Right lobe of liver (tissue), 6 donors: Measurements from ENCODE around the gene ARL3. TPM values are rescaled to one million over a fixed set of nuclear protein-coding genes. Genes with fewer than 3 reads are reported as not detected.

Source experiments
- ATAC-seq, 4 donors: fragments of 200-7000 bp; cut with Tn5 transposase; one replicate each; pipeline ENCODE4 v1.9.1; 2020; ENCODE audit warnings: mild to moderate bottlenecking in 4 of 4, moderate library complexity in 4 of 4
- DNase-seq, 3 donors: peaks; one replicate each; pipeline ENCODE4 v3.0.0-alpha.2; 2020
- H3K27ac ChIP-seq, 3 donors: fragments of 200-600 bp; one replicate each; pipeline ENCODE4 v1.8.0; 2022
- H3K27me3 ChIP-seq, 2 donors: fragments of 200-600 bp; one replicate each; pipeline ENCODE4 v1.8.0; 2022
- H3K36me3 ChIP-seq, 4 donors: fragments of 200-600 bp; sonication (generic) in 1 of 4; one replicate each; pipeline versions ENCODE4 v1.5.1 to v1.8.0; 2017 to 2022; ENCODE audit warnings: control low read depth in 1 of 4
- H3K4me1 ChIP-seq, 4 donors: fragments of 200-600 bp; sonication (generic) in 1 of 4; one replicate each; pipeline versions ENCODE4 v1.5.1 to v1.8.0; 2017 to 2022; ENCODE audit warnings: control low read depth in 1 of 4
- H3K4me3 ChIP-seq, 3 donors: fragments of 200-600 bp; one replicate each; pipeline ENCODE4 v1.8.0; 2022
- H3K9me3 ChIP-seq, 4 donors: fragments of 200-600 bp; sonication (generic) in 1 of 4; one replicate each; pipeline versions ENCODE4 v1.5.1 to v1.8.0; 2017 to 2022; ENCODE audit warnings: control low read depth in 1 of 4
- CTCF ChIP-seq, 4 donors: fragments of 200-600 bp in 3 of 4; fragments of 450-650 bp in 1 of 4; IDR thresholded peaks; one replicate each; pipeline versions ENCODE4 v1.5.1 to v1.8.0; 2016 to 2022; ENCODE audit warnings: antibody characterized with exemption in 4 of 4, mild to moderate bottlenecking in 2 of 4
- POLR2A ChIP-seq: fragments of 450-650 bp; IDR thresholded peaks from one replicate; pipeline ENCODE4 v1.6.1; 2017; ENCODE audit warnings: antibody characterized with exemption, mild to moderate bottlenecking
- WGBS: methylation state at CpG from one replicate; pipeline ENCODE4 v1.1.6; 2018; ENCODE audit warnings: low coverage, low lambda C conversion rate; ENCODE audit not compliant: insufficient coverage; ENCODE audit errors: missing lambda C conversion rate; 5-methylcytosine and 5-hydroxymethylcytosine counted together
- intact Hi-C, 2 donors: fragments of 100-400 bp; cut with DNase I; formaldehyde crosslinking; loops; one replicate each; pipeline versions ENCODE4 v1.11.2 to v1.14.1; 2022
- total RNA-seq, 6 experiments: library from RNA; depleted of rRNA in 2 of 6; stranded (reverse); fragments of >200 nt in 2 of 6; fragmentation: NEBNext Ultra II Directional in 3 of 6; extraction: Animal tissue kit (Norgen Biotek cat#: 25700) in 3 of 6; gene quantifications; one replicate each; pipeline versions ENCODE4 v1.1.0 to v1.2.4, GENCODE V29; 2016 to 2023
- donor health status: DM: no; HTN: yes; CAD: no.
- donor health status: DM: no; HTN: no; CAD: no.
- donor health status: DM: no; HTN: no; CAD: no.
- donor health status: DM: no; HTN: yes; CAD: no.
- donor health status: DM: no; HTN: yes; CAD: no.

ARL3 gene
- total RNA-seq, 6 experiments from 2014 or later: 1.1 to 3.3 (median 2.3) TPM

- H3K27me3 ChIP-seq: no peaks in the 10 kb centered on the region
- no peaks in the 10 kb centered on the region for H3K36me3 ChIP-seq
- peak; percentile 89 to 93 (median 91) for DNase-seq
- peaks cover 0 to 47% (median 18%) of the 10 kb centered on the region in 4 donors for H3K4me1 ChIP-seq
- H3K4me3 ChIP-seq: peak overlapping the region; percentile 81 to 96 (median 92)
- peak; percentile 28 to 58 (median 51) for ATAC-seq
- H3K9me3 ChIP-seq: no peaks in the 10 kb centered on the region
- peak; percentile 33 for TF ChIP-seq POLR2A
- TF ChIP-seq CTCF (IDR thresholded peaks at IDR 0.05): peak; percentile 45 to 59 (median 54)
- peak overlapping the region; percentile 96 to 99 (median 97) for H3K27ac ChIP-seq
- 0% methylated on average over 10 of the region's 62 CpGs for WGBS
- intact Hi-C loops: no loop called here
Observed at GRCh38 chr10:102644646-102645387, 69.4 kb downstream of the ARL3 start.

GRCh38 chr10:102644066-102644645 lies 70.0 kb downstream of the ARL3 start, which contains the start of gene TRIM8:
TRIM8 (plus strand) TSS chr10:102644479; CDS start chr10:102644618, 139 bp downstream.
- no peaks in the 10 kb centered on the region for H3K27me3 ChIP-seq
- peak within 1 kb of the TSS; percentile 81 to 96 (median 92) for H3K4me3 ChIP-seq
- no peaks in the 10 kb centered on the region for H3K9me3 ChIP-seq
- DNase-seq: peak; percentile 64 to 81 (median 77)
- TF ChIP-seq CTCF (IDR thresholded peaks at IDR 0.05): no peak
- TF ChIP-seq POLR2A: peak; percentile 60
- H3K36me3 ChIP-seq: no peaks in the 10 kb centered on the region
- peaks cover 0 to 40% (median 13%) of the 10 kb centered on the region in 4 donors for H3K4me1 ChIP-seq
- peak in 3 of 4 donors; percentile 1 to 29 (median 18) for ATAC-seq
- intact Hi-C loops: no loop called here
- no CpG with 5 or more reads among the region's 80 CpGs for WGBS
- H3K27ac ChIP-seq: peak within 1 kb of the TSS; percentile 96 to 99 (median 97)

GRCh38 chr10:102643336-102644065 lies 70.7 kb downstream of the ARL3 start:
- peak overlapping the region; percentile 81 to 96 (median 92) for H3K4me3 ChIP-seq
- peak; percentile 81 for TF ChIP-seq POLR2A
- TF ChIP-seq CTCF (IDR thresholded peaks at IDR 0.05): no peak
- intact Hi-C loops: no loop called here
- H3K36me3 ChIP-seq: no peaks in the 10 kb centered on the region
- ATAC-seq (peak in 2 of 4 donors; percentile 0 to 2), DNase-seq (peak; percentile 67 to 77 (median 75))
- peak overlapping the region; percentile 96 to 99 (median 97) for H3K27ac ChIP-seq
- H3K4me1 ChIP-seq: peaks cover 0 to 33% (median 10%) of the 10 kb centered on the region in 4 donors
- WGBS: 0% methylated on average over 8 of the region's 76 CpGs
- H3K9me3 ChIP-seq: no peaks in the 10 kb centered on the region
- H3K27me3 ChIP-seq: no peaks in the 10 kb centered on the region

GRCh38 chr10:102642736-102643335 lies 71.4 kb downstream of the ARL3 start:
- Histone ChIP-seq H3K4me1 (peaks cover 0 to 27% (median 7%) of the 10 kb centered on the region in 4 donors), H3K36me3 (no peaks in the 10 kb centered on the region), H3K27me3 (no peaks in the 10 kb centered on the region), H3K27ac (peak overlapping the region; percentile 96 to 99 (median 97)), H3K4me3 (peak overlapping the region; percentile 81 to 96 (median 92)), H3K9me3 (no peaks in the 10 kb centered on the region)
- TF ChIP-seq CTCF (IDR thresholded peaks at IDR 0.05) (no peak), POLR2A (peak; percentile 29)
- intact Hi-C loops: no loop called here
- peak in 2 of 4 donors; percentile 6 to 8 for ATAC-seq
- WGBS: 1% methylated on average over 18 of the region's 45 CpGs
- peak; percentile 73 to 84 (median 83) for DNase-seq
